PC-3 (cell line): ENCODE data around the gene CNPY4. TPM values are rescaled to one million over a fixed set of nuclear protein-coding genes. Genes with fewer than 3 reads are reported as not detected.

ENCODE experiments used
- ATAC-seq: fragments of 200-7000 bp; cut with Tn5 transposase; 2 replicates; pipeline ENCODE4 v1.9.1; 2020; ENCODE audit warnings: mild to moderate bottlenecking, moderate library complexity
- BruUV-seq: library from RNA; stranded (reverse); fragments of 400-500 nt; replicated peaks from 2 replicates; lab custom pipeline; 2021; lab: Mats Ljungman, UMichigan
- CTCF ChIA-PET: fragments of 300-600 bp; sonication (Branson Sonifier 250); formaldehyde crosslinking; loops from one replicate; lab custom pipeline; 2022; ENCODE audit warnings: antibody characterized with exemption; lab: Charles Lee
- POLR2A ChIA-PET: fragments of 300-600 bp; sonication (Branson Sonifier 250); formaldehyde crosslinking; loops from one replicate; lab custom pipeline; 2022; ENCODE audit warnings: antibody characterized with exemption; ENCODE audit not compliant: unreplicated experiment; lab: Charles Lee
- DNase-seq: peaks from one replicate; pipeline ENCODE4 v3.0.0-alpha.2; 2015
- H2AFZ ChIP-seq: fragments of 300-600 bp; sonication (generic); 2 replicates; pipeline ENCODE4 v1.6.0; 2016; ENCODE audit warnings: antibody characterized with exemption, low read length
- H3F3A ChIP-seq: fragments of 300-600 bp; sonication (generic); one replicate; pipeline ENCODE4 v1.6.0; 2017; ENCODE audit warnings: antibody characterized with exemption, low read length, control low read depth, mild to moderate bottlenecking; ENCODE audit not compliant: unreplicated experiment
- H3K27ac ChIP-seq: fragments of 300-600 bp; sonication (generic); 2 replicates; pipeline ENCODE4 v1.5.1; 2016; ENCODE audit warnings: mild to moderate bottlenecking, low read length
- H3K27me3 ChIP-seq: fragments of 300-600 bp; sonication (generic); 2 replicates; pipeline ENCODE4 v1.6.1; 2016; ENCODE audit warnings: low read length, mixed read lengths
- H3K36me3 ChIP-seq: fragments of 300-600 bp; sonication (generic); 2 replicates; pipeline ENCODE4 v1.6.1; 2016; ENCODE audit warnings: low read depth, mixed run types, low read length, mixed read lengths
- H3K4me1 ChIP-seq: fragments of 300-600 bp; sonication (generic); 2 replicates; pipeline ENCODE4 v1.5.1; 2016; ENCODE audit warnings: low read length; ENCODE audit not compliant: insufficient read depth
- H3K4me2 ChIP-seq: fragments of 300-600 bp; sonication (generic); 2 replicates; pipeline ENCODE4 v1.6.0; 2016; ENCODE audit warnings: low read length
- H3K4me3 ChIP-seq: fragments of 300-600 bp; sonication (generic); 2 replicates; pipeline ENCODE4 v1.5.1; 2016; ENCODE audit warnings: mild to moderate bottlenecking, low read length, mixed read lengths
- H3K79me2 ChIP-seq: fragments of 300-600 bp; sonication (generic); 2 replicates; pipeline ENCODE4 v1.6.1; 2017; ENCODE audit warnings: low read length, mixed read lengths
- H3K9ac ChIP-seq: fragments of 300-600 bp; sonication (generic); 2 replicates; pipeline ENCODE4 v1.6.0; 2016; ENCODE audit warnings: mild to moderate bottlenecking, low read length
- H3K9me2 ChIP-seq: fragments of 300-600 bp; sonication (generic); replicated peaks from 2 replicates; pipeline ENCODE4 v1.6.1; 2016; ENCODE audit warnings: mixed run types, low read length, mixed read lengths
- H3K9me3 ChIP-seq: fragments of 300-600 bp; sonication (generic); 2 replicates; pipeline ENCODE4 v1.6.1; 2016; ENCODE audit warnings: low read length, mixed read lengths
- H4K20me1 ChIP-seq: fragments of 300-600 bp; sonication (generic); 2 replicates; pipeline ENCODE4 v1.6.1; 2016; ENCODE audit warnings: low read length, mixed read lengths
- CTCF ChIP-seq: fragments of 300-600 bp; sonication (generic); conservative IDR thresholded peaks from 2 replicates; pipeline ENCODE4 v1.5.1; 2017; ENCODE audit warnings: antibody characterized with exemption, low read depth, mild to moderate bottlenecking, low read length
- EZH2 ChIP-seq: fragments of 300-600 bp; sonication (generic); IDR thresholded peaks from one replicate; pipeline ENCODE4 v1.6.1; 2017; ENCODE audit warnings: antibody characterized with exemption, mild to moderate bottlenecking, low read length; ENCODE audit not compliant: unreplicated experiment
- EZH2phosphoT487 ChIP-seq: fragments of 300-600 bp; sonication (generic); IDR thresholded peaks from 2 replicates; pipeline ENCODE4 v1.6.1; 2018; ENCODE audit warnings: mild to moderate bottlenecking, antibody characterized with exemption, low read length, borderline replicate concordance
- intact Hi-C: fragments of 100-400 bp; cut with micrococcal nuclease; formaldehyde crosslinking; loops from 2 replicates; pipeline ENCODE4 v1.9.0; 2023
- total RNA-seq: library from RNA; depleted of rRNA; stranded (reverse); fragments of >200 nt; gene quantifications from 2 replicates; pipeline ENCODE4 v1.2.3, GENCODE V29; 2014

The CNPY4 gene
- total RNA-seq, 1 experiment from 2014 or later = 7.5 TPM

GRCh38 chr7:100166970-100167911 is 47.8 kb downstream of the CNPY4 start:
- intact Hi-C loops = no loop called here
- Histone ChIP-seq H3K4me3 (peak overlapping the region; percentile 72; the same call in 1 of the 2 replicates), H2AFZ (peak overlapping the region; percentile 93; the same call in 1 of the 2 replicates)

GRCh38 chr7:100167912-100168323 is 48.5 kb downstream of the CNPY4 start:
- Histone ChIP-seq H3K27ac (no peak overlapping the region), H3K9me3 (no peaks in the 10 kb centered on the region), H3K4me3 (peak overlapping the region; percentile 72), H3K4me2 (peak overlapping the region; percentile 97), H3K27me3 (no peaks in the 10 kb centered on the region), H3K36me3 (no peaks in the 10 kb centered on the region), H3F3A (no peaks in the 10 kb centered on the region), H3K79me2 (no peaks in the 10 kb centered on the region), H3K9me2 (no peaks in the 10 kb centered on the region), H4K20me1 (no peaks in the 10 kb centered on the region), H3K9ac (no peak overlapping the region), H2AFZ (peak overlapping the region; percentile 93), H3K4me1 (peaks cover 15% of the 10 kb centered on the region; the same call in 1 of the 2 replicates)
- no TSS peak for BruUV-seq
- CTCF ChIA-PET = interaction anchor here (0.6 to 1.0 kb wide), 2 partner anchors 21 to 22 kb away, joined by 3 to 4 read pairs; no protein-coding TSS in a partner anchor
- TF ChIP-seq CTCF (no peak), EZH2 (no peak), EZH2phosphoT487 (no peak)
- intact Hi-C loops = no loop called here
- ATAC-seq (peak; percentile 4; the same call in 1 of the 2 replicates), DNase-seq (no peak)
- POLR2A ChIA-PET = no interaction called here

More at GRCh38 chr7:100166970-100167911, 47.8 kb downstream of the CNPY4 start:
- peak overlapping the region; percentile 97 for H3K4me2 ChIP-seq
- no peaks in the 10 kb centered on the region for H3K9me2 ChIP-seq
- no peak overlapping the region for H3K9ac ChIP-seq
- H3K27me3 ChIP-seq = no peaks in the 10 kb centered on the region
- no peaks in the 10 kb centered on the region for H3F3A ChIP-seq
- H3K9me3 ChIP-seq = no peaks in the 10 kb centered on the region
- no peaks in the 10 kb centered on the region for H4K20me1 ChIP-seq
- no peaks in the 10 kb centered on the region for H3K79me2 ChIP-seq
- peaks cover 17% of the 10 kb centered on the region; the same call in 1 of the 2 replicates for H3K4me1 ChIP-seq
- no peak for ATAC-seq
- POLR2A ChIA-PET = no interaction called here
- no peak for DNase-seq
- CTCF ChIA-PET = interaction anchor here (1.0 kb wide), 1 partner anchor 22 kb away, joined by 3 read pairs; no protein-coding TSS in a partner anchor
- no peaks in the 10 kb centered on the region for H3K36me3 ChIP-seq
- H3K27ac ChIP-seq = no peak overlapping the region
- no peak for TF ChIP-seq EZH2
- TF ChIP-seq EZH2phosphoT487 = no peak
- no peak for TF ChIP-seq CTCF
- no TSS peak for BruUV-seq
